CD4-positive, alpha-beta T cell treated with Interleukin-15 for 4 hours (primary cell): ENCODE results near the gene SLC39A11.

Source experiments
- DNase-seq: peaks from one replicate; pipeline ENCODE4 v3.0.0-alpha.2; 2020; ENCODE audit warnings: low spot score

Gene SLC39A11

GRCh38 chr17:72684405-72685020 lies 408.0 kb downstream of the SLC39A11 start:
- no peak for DNase-seq

GRCh38 chr17:72683506-72684404 lies 408.7 kb downstream of the SLC39A11 start:
- no peak for DNase-seq

DNA sequence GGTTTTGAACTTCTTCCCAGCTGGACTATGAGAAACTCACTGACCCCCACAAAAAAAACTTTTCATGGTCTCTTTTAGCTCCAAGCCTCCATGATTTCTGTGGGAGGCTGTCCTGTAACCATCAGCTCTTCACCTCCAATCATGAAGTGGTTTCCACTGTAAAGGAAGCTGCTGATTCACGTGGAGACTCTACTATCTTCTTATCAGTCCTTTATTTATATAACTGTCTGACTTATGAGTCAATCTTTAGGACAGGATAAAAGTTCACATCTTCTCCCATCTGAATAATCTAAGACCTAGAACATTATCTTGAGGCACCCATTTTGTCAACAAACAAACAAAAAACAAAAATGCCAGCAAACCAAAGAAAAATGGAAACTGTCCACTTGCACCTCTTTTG lies 409.9 kb downstream of the SLC39A11 start:
- DNase-seq = no peak

- DNase-seq = no peak
These were observed 410.6 kb downstream of the SLC39A11 start for GRCh38 chr17:72681844-72682243.

GRCh38 chr17:72677714-72678390 lies 414.6 kb downstream of the SLC39A11 start:
- no peak for DNase-seq

DNA sequence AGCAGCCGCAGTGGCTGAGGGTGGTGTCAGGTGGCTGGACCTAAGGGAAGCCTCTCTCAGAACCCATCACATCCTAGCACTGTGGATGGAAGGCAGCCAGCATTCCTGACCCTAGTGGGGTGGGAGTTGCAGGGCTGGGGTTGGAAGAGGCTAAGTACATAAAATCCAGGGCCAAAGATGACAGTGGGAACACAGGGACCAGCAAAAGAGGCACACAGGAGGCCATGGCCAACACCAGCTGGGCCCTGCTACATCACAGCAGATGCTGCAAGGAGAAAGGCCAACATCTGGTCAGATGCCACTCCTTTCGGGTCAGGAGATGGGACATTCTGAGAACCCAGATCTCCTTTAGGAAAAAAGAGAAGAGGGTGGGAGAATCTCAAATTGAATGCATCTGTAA lies 415.4 kb downstream of the SLC39A11 start:
- no peak for DNase-seq

GRCh38 chr17:72672729-72673128 lies 419.8 kb downstream of the SLC39A11 start:
- DNase-seq = no peak

DNA sequence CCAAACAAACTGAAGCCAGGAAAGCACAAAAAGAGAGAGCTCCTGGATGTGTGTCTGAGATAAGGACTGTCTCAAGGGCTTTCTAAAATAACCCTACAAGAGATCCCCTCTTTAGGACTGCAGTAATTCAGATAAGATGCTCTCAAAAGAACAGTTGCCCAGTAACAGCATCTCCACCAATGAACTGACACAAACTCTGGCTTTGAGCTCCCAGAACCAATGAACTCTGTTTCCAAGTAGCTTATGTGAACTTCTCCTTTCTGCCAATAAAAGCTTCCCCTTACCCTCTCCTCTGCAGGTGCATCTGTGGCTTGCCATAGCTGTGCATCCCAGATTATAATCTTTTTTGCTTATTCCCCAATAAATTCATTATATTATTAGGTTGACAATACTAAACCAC lies 421.5 kb downstream of the SLC39A11 start:
- DNase-seq = no peak

GRCh38 chr17:72667096-72668063 lies 425.1 kb downstream of the SLC39A11 start:
- no peak for DNase-seq

DNA sequence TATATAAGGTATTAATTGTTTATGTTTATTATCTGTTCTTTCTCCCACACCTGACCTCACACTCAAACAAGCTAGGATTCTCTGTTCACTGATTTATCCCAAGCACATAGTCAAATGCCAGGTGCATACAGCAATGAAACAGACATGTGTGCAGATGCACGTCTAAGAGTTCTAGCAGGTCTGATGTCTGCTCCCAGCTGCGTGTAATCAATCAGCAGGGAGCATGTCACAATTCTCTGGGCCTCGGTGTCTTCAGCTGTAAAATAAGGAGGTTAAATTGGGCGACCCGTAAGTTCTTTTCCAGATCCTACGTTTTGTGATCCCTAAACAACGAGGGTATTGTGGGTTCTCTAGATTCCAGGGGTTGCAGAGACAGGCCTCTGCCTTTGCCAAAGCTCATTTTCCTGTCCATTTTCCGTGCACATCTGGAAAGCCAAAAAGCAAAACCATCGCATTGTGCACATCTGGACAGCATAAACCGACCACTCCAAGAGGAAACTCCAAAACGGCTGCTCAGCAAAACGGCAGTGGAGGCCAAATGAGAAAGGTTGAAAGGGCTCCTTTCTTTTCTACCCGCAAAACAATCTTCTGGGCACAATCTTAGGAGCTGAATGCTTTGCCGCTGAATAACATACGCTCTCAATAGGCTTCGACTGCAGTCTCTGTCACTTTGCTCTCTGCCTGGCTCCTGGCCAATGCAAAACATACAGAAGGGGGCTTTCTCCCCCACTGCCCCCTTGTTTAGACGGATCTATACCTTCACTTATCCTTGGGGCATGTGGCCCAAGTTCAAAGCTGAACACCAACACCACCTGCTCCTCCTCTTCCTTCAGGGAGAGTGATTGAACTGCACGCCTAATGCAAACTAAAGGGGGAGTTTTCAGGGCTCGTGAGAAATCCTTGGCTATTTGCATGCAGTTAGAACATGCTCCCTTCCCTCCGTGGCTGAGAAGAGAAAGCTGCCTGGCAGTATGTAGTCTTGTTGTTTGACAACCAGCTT lies 426.3 kb downstream of the SLC39A11 start:
- no peak for DNase-seq

- DNase-seq = no peak
These were observed 429.7 kb downstream of the SLC39A11 start for GRCh38 chr17:72662827-72663190.

DNA sequence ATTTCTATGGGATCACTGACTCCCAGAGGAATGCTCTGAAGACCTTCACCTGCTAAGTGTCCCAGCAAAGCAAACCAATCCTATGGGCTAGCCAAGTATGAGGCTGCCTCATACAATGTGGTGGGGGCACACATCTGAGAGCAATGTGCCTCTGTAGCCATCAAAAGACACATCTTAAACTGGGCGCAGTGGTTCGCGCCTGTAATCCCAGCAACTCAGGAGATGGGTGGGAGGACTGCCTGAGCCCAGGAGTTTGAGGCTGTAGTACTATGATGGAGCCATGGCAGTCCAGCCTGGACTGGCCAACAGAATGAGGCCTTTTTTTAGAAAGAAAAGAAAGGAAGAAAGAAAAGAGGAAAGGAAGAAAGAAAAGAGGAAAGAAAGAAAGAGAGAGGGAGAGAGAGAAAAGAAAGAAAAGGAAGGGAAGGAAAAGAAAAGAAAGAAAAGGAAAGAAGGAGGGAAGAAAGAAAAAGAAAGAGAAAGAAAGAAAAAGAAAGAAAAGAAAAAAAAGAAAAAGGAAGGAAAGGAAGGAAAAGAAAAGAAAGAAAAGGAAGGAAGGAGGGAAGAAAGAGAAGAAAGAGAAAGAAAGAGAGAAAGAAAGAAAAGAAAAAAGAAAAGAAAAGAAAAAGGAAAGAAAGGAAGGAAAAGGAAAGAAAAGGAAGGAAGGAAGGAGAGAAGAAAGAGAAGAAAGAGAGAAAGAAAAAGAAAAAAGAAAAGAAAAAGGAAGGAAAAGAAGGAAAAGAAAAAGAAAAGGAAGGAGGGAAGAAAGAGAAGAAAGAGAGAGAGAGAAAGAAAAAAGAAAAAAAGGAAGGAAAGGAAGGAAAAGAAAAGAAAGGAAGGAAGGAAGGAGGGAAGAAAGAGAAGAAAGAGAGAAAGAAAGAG lies 430.3 kb downstream of the SLC39A11 start:
- no peak for DNase-seq

DNA sequence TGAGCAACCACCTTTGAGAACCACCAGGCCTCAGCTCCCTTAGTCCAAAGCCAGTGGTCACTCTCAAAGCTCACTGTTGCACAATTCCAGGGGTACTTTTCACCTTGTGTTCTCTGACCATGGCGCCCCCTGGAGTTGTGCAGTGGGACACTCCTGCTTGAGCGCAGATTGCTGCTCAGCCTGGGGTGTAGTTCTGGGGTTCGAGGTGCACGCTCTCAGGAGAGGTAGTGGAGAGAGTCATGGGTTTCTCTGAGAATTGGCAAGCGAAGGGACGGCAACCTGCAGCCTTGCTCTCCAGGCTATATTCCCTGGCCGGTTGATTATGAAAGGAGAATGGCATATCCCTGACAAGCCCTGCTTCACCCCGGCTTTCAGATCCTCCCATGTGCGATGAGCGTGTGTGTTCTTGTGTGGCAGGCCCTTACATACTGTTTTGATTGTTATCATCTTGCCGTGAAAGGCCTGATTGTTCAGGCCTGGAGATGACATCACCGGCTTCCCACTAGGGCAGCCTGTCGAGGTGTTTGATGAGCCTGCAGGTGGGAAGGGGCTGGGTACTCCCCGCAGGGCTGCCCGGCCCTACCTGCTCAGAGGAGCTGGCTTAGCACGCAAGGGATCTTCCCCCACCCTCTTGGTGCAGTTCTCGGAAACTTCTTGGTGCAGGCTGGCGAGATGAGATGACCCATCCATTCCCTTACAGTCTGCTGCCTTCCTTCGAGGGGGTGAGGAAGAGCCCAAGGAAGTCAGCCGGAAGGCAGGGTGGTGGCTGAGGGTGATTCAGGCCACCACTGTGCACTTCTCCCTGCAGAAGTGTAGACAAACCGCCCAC lies 431.2 kb downstream of the SLC39A11 start:
- no peak for DNase-seq

GRCh38 chr17:72660274-72661115 lies 432.0 kb downstream of the SLC39A11 start:
- DNase-seq = no peak

DNA sequence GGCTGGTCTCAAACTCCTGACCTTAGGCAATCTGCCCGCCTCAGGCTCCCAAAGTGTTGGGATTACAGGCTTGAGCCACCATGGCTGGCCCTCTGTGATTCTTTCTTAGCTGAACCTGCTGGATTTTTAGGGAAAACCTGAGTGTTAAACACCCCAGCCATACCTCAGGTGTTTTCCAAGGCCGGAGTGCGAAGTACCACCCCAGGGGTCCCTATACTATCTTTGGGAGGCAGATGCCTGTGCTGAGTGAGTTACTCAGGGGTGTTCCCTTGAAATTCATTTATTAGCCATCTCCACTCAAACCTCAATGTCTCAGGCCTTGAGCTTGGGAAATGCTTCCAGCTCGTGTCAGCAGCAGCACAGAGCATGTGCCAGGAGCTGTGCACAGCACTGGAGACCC lies 432.7 kb downstream of the SLC39A11 start:
- no peak for DNase-seq

DNA sequence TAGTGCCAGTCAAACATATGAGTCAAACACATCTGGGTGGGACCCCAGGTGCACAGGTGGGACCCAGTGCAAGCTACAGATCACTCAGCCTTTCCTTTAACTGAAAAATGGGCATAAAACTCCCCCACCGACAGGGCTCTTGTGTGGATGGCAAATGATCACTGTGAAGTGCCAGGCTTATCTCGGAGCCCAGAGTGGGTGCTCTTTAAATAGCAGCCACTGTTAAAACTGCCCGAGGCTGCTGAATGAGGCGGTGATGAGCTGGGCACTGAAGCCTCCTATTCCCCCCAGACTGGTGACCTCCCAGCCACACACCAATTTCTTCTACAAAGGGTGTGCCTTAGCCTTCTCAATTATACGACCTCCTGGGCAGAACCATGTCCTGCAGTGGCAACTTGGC lies 433.8 kb downstream of the SLC39A11 start:
- DNase-seq = no peak

DNA sequence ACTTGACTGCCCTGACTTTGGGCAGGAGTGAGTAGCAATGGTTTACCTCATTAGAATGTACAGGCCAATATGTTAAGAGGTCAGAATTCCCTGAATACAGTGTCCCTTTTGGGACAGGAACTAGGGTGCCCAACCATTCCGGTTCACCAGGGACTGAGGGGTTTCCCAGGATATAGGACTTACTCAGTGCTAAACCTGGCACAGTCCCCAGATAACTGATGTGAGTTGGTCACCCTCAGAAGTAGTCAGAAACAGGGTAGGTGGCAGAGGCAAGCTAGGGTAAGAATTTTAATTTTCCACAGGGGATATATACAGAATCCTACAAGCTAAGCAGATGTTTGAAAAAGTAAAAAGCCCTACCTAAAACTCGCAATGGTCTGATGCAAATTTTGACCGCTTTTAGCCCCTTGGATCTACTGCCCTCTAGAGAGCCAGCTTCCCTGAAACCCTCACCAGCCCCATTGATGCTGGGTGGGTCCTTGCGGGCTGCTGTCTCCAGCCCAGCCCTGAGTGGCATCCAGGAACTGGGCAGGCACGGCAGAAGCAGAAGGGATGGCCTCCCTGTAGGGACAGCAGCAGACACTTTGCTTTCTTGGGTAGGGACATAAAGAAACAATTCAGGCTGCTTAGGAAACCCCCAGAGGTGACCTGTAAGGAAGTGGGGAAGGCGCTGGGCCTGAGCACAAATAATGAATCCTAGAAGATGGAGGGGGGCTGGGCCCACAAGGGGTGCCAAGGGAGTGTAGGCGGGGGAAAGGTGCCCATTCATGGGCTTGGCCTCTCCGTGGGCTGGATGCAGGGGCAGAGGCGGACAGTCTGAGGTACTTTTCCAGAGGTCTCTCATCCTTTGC lies 434.8 kb downstream of the SLC39A11 start:
- no peak for DNase-seq
